A673 (cell line): Measurements from ENCODE around the gene DIP2B. TPM values are rescaled to one million over a fixed set of nuclear protein-coding genes. Genes with fewer than 3 reads are reported as not detected.

Experiments
- BruUV-seq: library from RNA; stranded (reverse); fragments of 400-500 nt; replicated peaks from 2 replicates; lab custom pipeline; 2021; lab: Mats Ljungman, UMichigan
- CTCF ChIA-PET: fragments of 300-600 bp; sonication (Branson Sonifier 250); formaldehyde crosslinking; loops from one replicate; lab custom pipeline; 2022; ENCODE audit warnings: antibody characterized with exemption; lab: Charles Lee
- POLR2A ChIA-PET: fragments of 300-600 bp; sonication (Branson Sonifier 250); formaldehyde crosslinking; loops from one replicate; lab custom pipeline; 2022; ENCODE audit warnings: antibody characterized with exemption; ENCODE audit not compliant: low non-redundant PET; lab: Charles Lee
- DNase-seq: peaks from one replicate; pipeline ENCODE4 v3.0.0-alpha.2; 2015; ENCODE audit warnings: low spot score
- H3K27ac ChIP-seq: fragments of 200-600 bp; sonication (generic); 2 replicates; pipeline ENCODE4 v1.5.1; 2016; ENCODE audit warnings: mixed run types, low read depth, mild to moderate bottlenecking, mixed read lengths, antibody characterized with exemption, low read length; ENCODE audit not compliant: poor library complexity, severe bottlenecking
- H3K27me3 ChIP-seq: fragments of 200-600 bp; sonication (generic); replicated peaks from 2 replicates; pipeline ENCODE4 v1.6.1; 2017; ENCODE audit warnings: mixed run types, low read depth, mild to moderate bottlenecking, mixed read lengths, antibody characterized with exemption, low read length; ENCODE audit not compliant: insufficient read depth, poor library complexity
- H3K36me3 ChIP-seq: fragments of 200-600 bp; sonication (generic); 2 replicates; pipeline ENCODE4 v1.6.1; 2016; ENCODE audit warnings: mixed run types, mild to moderate bottlenecking, mixed read lengths, antibody characterized with exemption, low read length; ENCODE audit not compliant: insufficient read depth, poor library complexity, severe bottlenecking
- H3K4me1 ChIP-seq: fragments of 200-600 bp; sonication (generic); 2 replicates; pipeline ENCODE4 v1.6.1; 2017; ENCODE audit warnings: mixed run types, mild to moderate bottlenecking, mixed read lengths, antibody characterized with exemption, low read length; ENCODE audit not compliant: insufficient read depth, poor library complexity, severe bottlenecking
- H3K4me3 ChIP-seq: fragments of 200-600 bp; sonication (generic); 2 replicates; pipeline ENCODE4 v1.5.1; 2016; ENCODE audit warnings: low read depth, mixed run types, mild to moderate bottlenecking, mixed read lengths, low read length; ENCODE audit not compliant: poor library complexity, severe bottlenecking
- H3K9me3 ChIP-seq: fragments of 200-600 bp; sonication (generic); 2 replicates; pipeline ENCODE4 v1.6.1; 2016; ENCODE audit warnings: mixed run types, low read depth, mild to moderate bottlenecking, mixed read lengths, antibody characterized with exemption, low read length; ENCODE audit not compliant: poor library complexity, severe bottlenecking
- EZH2 ChIP-seq: fragments of 200-600 bp; sonication (generic); IDR thresholded peaks from 2 replicates; pipeline ENCODE4 v1.6.1; 2017; ENCODE audit warnings: borderline replicate concordance, low read depth, mild to moderate bottlenecking, mixed read lengths, antibody characterized with exemption, low read length; ENCODE audit not compliant: poor library complexity, severe bottlenecking
- intact Hi-C: fragments of 100-400 bp; cut with micrococcal nuclease; formaldehyde crosslinking; loops from one replicate; pipeline ENCODE4 v1.10.0; 2022; ENCODE audit not compliant: unreplicated experiment
- total RNA-seq: library from RNA; stranded (reverse); gene quantifications from 2 replicates; pipeline ENCODE4 v1.2.3, GENCODE V29; 2021
- TF ChIP-seq, protein P1 (sequence below): fragments of 300-800, 200-600 bp; sonication (generic); conservative IDR thresholded peaks from 2 replicates; pipeline ENCODE4 v1.5.1; 2017; ENCODE audit warnings: low read depth, mild to moderate bottlenecking, antibody characterized with exemption, low read length, moderate library complexity, mixed read lengths

DIP2B gene
- total RNA-seq, 1 experiment from 2014 or later = 40.5 TPM

DNA sequence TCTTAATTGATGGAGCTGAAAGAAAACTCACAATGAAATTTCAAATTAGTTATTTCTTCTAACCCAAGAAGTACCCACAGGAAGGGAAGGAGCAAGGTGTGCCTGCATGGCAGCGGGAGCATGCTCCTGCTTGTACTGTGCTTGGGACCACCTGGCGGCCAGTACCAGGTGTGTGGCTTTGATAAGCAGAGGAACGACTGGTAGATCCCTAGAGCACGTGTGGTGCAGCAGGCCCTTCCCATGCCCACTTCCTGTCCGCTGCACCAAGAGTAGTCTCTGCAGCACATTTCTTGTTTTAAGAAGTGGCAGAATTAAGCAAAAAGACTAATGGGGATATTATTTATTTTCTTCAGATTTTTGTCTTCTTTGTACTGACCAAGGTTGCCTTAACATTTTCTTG lies 136.8 kb downstream of the DIP2B start:
- H3K27ac ChIP-seq = no peak overlapping the region
- POLR2A ChIA-PET = no interaction called here
- no peaks in the 10 kb centered on the region for H3K27me3 ChIP-seq
- intact Hi-C loops = no loop called here
- peaks cover 2% of the 10 kb centered on the region for H3K36me3 ChIP-seq
- no peak for DNase-seq
- H3K9me3 ChIP-seq = no peaks in the 10 kb centered on the region
- BruUV-seq = no TSS peak
- H3K4me1 ChIP-seq = peaks cover 17% of the 10 kb centered on the region
- CTCF ChIA-PET = no interaction called here
- TF ChIP-seq, protein P1, sequence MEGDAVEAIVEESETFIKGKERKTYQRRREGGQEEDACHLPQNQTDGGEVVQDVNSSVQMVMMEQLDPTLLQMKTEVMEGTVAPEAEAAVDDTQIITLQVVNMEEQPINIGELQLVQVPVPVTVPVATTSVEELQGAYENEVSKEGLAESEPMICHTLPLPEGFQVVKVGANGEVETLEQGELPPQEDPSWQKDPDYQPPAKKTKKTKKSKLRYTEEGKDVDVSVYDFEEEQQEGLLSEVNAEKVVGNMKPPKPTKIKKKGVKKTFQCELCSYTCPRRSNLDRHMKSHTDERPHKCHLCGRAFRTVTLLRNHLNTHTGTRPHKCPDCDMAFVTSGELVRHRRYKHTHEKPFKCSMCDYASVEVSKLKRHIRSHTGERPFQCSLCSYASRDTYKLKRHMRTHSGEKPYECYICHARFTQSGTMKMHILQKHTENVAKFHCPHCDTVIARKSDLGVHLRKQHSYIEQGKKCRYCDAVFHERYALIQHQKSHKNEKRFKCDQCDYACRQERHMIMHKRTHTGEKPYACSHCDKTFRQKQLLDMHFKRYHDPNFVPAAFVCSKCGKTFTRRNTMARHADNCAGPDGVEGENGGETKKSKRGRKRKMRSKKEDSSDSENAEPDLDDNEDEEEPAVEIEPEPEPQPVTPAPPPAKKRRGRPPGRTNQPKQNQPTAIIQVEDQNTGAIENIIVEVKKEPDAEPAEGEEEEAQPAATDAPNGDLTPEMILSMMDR = no peak
- TF ChIP-seq EZH2 = no peak
- H3K4me3 ChIP-seq = no peak overlapping the region

- H3K27me3 ChIP-seq = no peaks in the 10 kb centered on the region
- H3K4me1 ChIP-seq = peaks cover 16% of the 10 kb centered on the region
- TF ChIP-seq, protein P1 = no peak
- no peak for TF ChIP-seq EZH2
- H3K36me3 ChIP-seq = peaks cover 2% of the 10 kb centered on the region
- CTCF ChIA-PET = interaction anchor here (0.6 kb wide), 1 partner anchor 131 kb away, joined by 5 read pairs; no protein-coding TSS in a partner anchor
- H3K9me3 ChIP-seq = no peaks in the 10 kb centered on the region
- intact Hi-C loops = no loop called here
- no peak for DNase-seq
- H3K27ac ChIP-seq = no peak overlapping the region
- no peak overlapping the region for H3K4me3 ChIP-seq
- no TSS peak for BruUV-seq
- POLR2A ChIA-PET = interaction anchor here (0.6 kb wide), 1 partner anchor 11 kb away, joined by 3 read pairs; no protein-coding TSS in a partner anchor
These were observed 137.3 kb downstream of the DIP2B start for GRCh38 chr12:50642035-50642451.

- POLR2A ChIA-PET = no interaction called here
- no peak overlapping the region for H3K4me3 ChIP-seq
- BruUV-seq = no TSS peak
- no peaks in the 10 kb centered on the region for H3K27me3 ChIP-seq
- H3K9me3 ChIP-seq = no peaks in the 10 kb centered on the region
- no peak for TF ChIP-seq EZH2
- TF ChIP-seq, protein P1 = no peak
- CTCF ChIA-PET = interaction anchor here (0.6 kb wide), 1 partner anchor 131 kb away, joined by 5 read pairs; no protein-coding TSS in a partner anchor
- peaks cover 2% of the 10 kb centered on the region for H3K36me3 ChIP-seq
- H3K4me1 ChIP-seq = peaks cover 9% of the 10 kb centered on the region
- DNase-seq = no peak
- no peak overlapping the region for H3K27ac ChIP-seq
- intact Hi-C loops = no loop called here
These were observed 138.0 kb downstream of the DIP2B start for GRCh38 chr12:50642761-50643160.
